Cerebellar nuclear complex (tissue), 1 donor: Measurements from ENCODE around the gene TP63.
"Not testable (repeated sequence)": the region's sequence is repeated elsewhere in the genome, so short reads cannot be mapped to it uniquely, and the experiment has no call there.

Source experiments
- DNase-seq, 2 experiments: peaks; one replicate each; lab custom pipeline; 2025; lab: John Stamatoyannopoulos, UW

TP63 gene

DNA sequence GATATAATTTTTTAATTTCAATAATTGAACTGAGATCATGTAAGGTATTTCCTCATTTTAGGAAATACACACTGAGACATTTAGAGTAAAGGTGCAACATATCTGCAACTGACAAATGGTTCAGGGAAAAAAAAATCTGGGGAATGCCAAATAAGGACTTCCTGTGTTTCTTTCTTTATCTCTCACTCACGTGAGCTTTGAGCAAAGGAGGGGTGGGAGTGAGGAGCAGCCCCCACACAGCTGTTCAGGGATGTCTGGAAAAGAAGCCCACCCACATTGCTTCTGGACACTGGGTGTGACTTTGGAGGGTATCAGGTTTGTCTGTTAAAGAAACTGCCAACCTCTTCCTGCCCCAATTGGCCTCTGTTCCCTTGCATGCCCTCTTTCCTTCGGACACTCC is 5.6 kb upstream of the TP63 start:
- DNase-seq: no peak

DNA sequence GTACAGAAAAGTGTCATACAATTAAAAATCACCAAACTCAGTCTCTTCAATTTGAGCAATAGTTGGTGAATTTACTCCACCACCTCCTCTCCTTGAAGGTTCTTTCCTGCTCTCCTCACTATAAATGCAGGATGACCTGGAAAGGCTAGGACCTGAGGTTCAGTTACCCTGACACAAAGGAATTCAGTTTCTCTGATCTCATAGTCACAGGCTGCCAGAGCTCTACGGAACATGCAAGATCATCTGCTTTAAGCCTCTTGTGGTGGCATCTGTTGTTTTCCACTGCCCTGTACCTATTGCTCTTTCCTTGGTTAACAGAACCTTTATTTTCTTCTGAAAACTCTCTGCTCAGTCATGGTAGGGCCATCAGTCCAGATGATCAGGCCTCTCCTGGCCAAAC is 4.9 kb upstream of the TP63 start:
- no peak for DNase-seq

DNA sequence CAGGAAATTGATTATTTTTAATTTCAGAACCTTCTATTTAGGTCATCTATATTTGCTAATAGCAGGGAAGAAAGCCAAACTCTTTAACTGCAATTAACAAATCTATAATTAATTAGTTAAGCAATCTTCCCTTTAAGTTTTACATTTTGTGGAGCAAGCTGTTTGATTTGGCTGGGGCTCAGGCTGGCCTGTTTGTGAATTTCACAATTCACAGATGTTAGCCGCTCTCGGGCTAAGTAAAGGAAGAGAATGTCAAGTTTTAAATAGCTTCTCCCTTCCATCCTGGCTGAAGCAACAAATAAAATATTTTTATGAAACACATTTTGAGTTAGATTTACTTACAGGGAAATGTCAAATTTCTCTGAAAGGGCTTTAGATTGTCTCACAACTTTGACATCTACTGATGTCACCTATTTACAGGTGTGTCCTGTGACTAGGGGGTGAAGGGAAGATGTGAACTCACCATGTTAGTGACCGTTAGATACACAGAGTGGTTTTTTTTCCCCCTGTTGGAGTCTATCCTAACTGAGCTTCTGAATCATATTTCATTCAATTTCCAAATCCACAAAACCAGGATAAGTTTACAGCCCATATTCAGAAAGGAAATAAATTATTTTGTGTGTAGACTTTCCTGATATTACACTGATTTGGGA is 1.3 kb upstream of the TP63 start:
- no peak for DNase-seq

DNA sequence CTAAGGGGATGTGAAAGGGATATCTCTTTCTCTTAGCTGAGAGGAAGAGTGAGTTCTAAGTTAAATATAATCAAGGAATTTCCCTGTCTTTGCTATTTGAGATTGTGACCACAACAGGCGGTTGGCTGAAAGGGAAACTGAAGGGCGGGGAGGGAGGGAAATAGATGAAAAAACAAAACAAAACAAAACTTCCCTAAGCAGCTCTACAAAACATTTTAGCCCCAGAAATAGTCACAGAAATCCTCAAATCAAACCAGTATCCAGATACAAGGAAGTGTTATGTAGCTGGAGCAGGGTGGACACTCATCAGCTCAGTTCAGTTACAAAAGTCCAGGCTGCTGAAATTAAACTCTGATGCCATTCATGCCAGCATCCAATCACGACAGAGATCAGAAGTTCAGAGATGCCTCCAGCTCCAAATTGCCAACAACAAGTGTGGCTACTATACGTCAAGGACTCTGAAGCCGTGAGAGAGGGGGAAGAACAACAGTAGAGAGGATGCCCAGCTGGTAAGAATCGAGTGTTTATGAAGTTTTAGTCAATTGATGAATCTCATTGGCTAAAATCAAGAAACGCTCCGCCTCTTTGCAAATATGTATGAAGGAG is 319 bp upstream of the TP63 start:
- no peak for DNase-seq

DNA sequence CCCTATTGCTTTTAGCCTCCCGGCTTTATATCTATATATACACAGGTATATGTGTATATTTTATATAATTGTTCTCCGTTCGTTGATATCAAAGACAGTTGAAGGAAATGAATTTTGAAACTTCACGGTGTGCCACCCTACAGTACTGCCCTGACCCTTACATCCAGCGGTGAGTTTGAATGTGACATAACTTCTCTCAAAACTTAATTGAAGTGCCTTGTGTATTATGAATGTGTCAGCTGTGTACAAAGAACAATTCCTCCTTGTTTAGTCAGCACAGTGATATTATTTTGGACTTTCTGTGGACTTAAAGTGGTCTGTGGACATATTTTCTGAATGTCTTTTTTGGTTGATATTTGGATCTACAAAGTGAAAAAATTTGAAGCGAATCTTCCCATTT is 220 bp downstream of the TP63 start:
- no peak for DNase-seq

DNA sequence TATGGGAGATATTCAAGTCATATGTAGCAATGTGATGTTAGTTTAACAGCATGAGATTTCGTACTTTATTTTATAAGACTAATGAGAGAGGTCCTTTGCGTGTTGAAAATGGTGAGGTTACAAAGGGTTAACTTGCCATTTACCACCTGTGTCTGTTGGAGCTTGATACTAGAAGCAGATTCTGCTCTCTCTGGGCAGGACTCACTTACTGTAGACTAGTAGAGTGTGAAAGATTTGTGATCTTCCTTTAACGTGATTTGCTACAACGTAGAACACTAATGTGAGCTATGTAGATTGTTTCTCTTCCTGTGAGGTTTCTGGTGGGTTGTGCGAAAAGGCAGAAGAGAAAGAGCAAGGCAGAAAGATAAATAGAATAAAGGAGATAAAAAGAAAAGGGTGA is 1.1 kb downstream of the TP63 start:
- no peak for DNase-seq

DNA sequence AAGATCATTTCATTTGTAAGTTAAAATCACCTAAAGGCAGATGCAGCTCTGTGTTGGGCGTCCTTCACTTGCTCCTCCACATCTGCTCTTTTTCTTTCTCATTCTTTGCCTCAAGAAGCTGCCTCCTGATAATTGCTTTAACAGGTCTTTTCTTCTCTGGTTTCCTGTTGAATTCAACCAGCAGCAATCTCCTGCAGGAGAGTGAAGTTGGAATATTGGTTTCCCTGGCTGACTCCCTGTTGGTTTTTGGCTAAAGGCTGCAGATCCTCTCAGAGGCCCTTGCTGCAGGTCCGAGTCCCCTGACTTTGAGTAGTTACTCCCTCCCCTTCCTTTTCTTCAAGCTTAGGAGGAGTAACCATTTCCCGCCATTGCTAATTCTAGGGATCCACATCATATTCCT is 4.2 kb downstream of the TP63 start:
- no peak for DNase-seq

DNA sequence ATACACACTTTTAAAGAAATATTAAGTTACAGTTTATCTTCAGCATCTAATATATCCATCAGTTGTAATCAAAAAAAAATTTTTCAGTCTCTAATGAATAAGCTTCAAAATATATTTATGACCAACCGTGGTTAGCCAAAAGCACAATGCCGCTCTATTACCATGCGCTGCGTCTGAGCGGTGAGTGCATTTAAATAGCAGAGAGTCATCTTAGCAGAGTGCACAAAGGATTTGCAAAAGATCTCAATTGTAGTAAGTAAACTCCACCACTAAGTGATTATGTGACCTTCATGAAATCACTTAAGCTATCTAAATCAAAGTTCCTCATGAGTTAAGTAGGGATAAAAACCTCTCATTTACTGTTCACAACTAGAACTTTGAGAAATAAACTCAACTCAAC is 4.9 kb downstream of the TP63 start:
- DNase-seq: no peak

DNA sequence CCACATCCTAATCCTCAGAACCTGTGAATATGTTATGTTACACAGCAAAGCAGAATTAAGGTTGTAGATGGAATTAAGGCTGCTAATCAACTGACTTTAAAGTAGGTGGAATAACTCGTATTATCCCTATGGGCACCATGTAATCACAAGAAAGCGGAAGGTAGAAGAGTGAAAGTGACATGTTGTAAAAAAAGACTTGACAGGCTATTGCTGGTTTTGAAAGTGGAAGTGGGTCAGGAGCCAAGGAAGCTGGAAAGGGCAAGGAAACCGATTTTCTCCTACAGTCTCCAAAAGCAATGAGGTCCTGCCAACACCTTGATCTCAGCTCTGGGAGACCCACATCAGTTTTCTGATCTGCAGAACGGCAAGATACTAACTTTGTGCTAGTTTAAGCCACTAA is 6.6 kb downstream of the TP63 start:
- no peak for DNase-seq

DNA sequence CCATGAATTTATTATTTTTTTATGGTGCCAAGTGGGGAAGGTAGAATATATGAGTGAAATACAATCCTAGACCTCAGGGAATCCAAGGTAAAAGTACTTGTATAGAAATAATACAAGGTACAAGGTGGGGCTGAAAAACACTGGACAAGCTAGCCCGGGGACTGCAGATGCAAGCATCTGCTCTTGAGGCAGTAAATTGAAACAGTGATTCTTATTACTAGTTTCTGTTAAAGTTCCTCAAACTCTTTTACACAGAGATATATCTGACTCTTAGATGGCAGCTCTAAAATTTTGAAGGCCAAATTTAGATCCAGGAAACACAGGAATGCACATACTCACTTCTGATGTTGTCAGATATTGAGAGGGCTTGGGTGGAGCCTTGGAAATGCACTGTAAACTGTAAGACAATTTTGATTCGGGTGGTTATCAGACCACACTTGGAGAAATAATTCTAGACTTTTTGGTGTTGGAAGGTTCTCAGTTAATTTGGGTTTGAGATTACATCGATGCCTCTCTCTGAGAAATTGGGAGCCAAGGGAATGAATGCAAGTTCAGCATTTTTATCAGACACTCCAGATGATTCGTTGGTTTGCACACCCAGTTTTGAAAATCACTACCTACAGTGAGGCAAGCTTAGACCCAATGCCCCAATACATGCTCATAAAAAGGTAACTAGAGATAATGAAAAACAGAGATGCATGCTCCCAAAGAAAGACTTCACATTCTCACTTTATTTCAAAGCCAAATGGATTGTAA is 7.3 kb downstream of the TP63 start:
- no peak for DNase-seq

DNA sequence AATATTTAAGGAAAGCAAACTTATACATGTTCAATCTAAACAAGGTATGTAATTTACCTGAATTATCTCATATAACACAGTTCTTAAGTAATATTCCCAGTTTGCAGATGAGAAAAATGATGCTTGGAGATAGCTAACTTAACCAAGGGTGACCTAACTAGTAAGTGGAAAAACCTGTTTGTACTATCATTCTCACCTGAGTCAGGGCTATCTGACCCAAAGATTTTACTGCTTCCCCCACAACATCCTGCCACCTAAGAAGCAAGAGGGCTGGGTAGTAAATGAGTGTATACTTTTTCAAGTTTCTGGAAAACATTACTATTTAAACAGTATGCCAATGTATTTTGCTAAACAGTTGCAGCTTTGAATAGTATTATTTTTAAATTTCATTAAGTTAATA is 10.6 kb downstream of the TP63 start:
- no peak for DNase-seq

DNA sequence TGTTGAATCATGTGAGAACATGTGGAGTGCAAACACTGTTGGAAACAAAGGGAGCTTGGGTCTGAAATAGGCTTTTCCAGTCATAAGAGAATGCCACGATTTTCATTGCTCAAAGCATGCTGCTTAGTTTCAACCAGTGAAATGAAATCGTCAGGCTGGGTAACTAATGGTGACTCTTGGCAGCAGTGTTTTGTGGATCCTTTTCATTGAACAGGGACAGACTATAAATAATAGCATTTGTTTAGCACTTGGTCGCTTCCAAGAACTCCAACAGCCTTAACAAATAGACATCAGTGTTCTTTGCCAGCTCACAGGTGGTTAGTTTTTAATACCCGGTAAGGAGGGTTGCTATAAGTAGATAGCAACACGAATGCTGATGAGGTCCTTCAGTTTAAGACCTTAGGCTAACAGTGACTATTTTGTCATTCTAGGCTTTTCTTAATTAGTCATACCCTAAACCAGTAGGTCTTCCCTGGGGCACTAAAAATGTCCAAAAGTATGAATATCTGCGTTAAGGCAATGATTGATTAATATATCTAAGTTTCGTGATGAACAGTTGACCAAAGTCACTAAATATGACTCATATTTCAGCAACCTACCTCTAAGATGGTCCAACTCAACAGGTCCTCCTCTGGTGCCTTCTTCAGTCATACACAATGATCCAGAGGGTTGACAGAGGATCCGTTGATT is 15.8 kb downstream of the TP63 start:
- DNase-seq: no peak

DNA sequence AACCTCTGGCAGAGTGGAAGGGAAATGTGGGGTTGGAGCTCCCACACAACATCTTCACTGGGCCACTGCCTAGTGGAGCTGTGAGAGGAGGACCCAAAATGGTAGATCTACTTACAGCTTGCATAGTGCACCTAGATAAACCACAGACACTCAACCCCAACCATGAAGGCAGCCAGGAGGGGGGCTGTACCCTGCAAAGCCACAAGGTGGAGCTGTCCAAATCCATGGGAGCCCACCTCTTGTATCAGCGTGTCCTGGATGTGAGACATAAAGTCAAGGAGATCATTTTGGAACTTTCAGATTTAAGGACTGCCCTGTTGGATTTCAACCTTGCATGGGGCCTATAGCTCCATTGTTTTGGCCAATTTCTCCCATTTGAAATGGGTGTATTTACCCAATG is 20.9 kb downstream of the TP63 start:
- no peak for DNase-seq

DNA sequence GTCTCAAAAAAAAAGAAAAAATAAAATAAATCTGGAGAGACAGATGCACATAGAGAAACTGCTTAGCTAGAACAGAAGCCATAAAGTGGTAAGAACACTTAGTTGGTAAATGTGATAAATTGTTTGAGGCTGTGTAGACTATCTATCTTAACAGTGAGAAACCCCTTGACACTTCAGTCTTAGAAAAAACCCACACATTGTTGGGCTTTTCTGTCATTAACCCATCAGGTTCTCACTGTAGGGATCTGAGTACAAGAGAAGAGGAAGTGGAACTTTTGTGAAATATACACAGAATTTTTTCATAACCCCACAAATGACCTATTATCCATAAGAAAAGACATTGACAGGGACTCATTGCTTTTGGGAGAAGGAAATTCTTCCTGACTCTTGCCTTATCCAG is 24.4 kb downstream of the TP63 start:
- DNase-seq: no peak

DNA sequence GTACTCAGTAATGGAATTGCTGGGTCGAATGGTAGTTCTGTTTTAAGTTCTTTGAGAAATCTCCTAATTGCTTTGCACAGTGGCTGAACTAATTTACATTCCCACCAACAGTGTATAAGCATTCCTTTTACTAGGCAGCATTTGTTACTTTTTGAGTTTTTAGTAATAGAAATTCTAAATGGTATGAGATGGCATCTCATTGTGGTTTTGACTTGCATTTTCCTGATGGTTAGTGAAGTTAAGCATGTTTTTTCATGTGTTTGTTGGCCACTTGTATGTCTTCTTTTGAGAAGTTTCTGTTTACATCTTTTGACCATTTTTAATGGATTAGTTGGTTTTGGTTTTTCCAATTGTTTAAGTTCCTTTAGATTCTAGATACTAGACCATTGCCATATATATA is 28.4 kb downstream of the TP63 start:
- no peak for DNase-seq

DNA sequence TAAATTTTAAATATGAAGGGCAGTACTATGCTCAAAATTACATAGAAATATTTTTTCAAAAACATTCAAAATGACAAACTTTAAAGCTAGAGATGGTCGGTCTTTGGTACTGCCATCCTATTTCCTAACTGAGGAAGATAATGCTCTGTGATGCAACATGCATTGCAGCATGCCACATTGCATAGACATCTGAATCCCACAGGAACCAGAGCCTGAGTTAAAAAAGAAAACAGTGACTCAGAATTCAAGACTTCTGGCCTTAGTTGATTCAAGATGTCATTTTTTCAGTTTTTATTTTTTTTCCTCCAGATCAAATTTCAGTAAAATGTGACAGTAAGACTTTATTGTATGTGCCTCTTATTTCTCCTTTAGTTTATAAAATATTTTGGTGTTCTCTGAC is 33.1 kb downstream of the TP63 start:
- no peak for DNase-seq

DNA sequence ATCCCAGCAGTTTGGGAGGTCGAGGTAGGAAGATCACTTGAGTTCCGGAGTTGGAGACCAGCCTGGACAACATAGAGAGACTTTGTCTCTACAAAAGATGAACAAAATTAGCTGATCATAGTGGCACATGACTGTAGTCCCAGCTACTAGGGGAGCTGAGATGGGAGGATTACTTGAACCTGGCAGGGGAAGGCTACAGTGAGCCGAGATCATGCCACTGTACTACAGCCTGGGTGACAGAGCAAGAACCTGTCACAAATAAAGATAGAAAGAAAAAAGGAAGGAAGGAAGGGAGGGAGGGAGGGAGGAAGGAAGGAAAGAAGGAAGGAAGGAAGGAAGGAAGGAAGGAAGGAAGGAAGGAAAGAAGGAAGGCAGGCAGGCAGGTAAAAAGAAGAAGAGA is 41.2 kb downstream of the TP63 start:
- not testable (repeated sequence) for DNase-seq

DNA sequence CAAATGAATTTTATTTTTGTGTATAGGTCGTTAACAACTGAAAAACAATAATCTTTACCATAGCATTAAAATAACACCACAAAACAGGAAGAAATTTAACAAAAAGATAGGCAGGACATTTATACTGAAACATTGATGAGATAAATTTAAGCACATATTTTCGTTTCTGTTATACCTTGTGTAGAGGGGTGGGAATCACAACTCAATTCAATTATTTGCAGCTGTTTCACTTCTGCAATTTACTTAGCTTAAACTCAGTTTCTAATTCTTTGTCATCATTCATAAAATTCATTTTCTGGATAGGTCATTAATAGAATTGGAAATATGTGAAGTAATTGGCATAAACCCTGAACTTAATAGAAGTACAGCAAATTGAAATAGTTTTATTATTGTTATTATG is 42.3 kb downstream of the TP63 start:
- no peak for DNase-seq

DNA sequence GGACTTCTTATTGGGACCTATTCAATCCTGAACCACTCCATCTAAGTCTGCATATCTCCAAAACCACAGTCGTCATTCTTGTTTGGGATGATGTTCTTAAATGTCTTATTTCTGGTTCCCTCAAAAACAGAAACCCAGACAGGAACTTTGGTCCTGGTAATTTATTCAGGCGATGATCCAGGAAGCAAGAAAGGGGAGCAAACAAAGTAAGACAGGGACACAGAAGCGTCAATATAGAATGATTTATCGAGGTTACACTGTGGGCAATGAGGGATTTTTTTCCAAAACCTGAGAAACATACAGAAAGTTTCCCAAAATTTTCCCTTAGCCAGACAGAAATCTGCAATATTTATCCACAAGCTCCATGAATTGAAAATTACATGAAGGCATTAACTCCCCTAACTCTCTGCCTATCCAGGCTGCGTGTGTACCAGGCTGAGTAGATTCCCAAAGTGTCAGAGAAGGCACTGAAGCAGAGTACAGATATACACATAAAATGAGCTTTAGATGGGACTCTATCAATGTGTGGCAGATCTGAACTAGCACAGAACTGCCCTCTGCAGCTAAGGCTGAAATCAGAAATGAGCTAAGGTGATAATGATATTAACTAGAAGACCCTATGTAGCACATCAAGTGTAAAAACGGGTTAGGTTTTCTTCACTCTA is 43.2 kb downstream of the TP63 start:
- no peak for DNase-seq

DNA sequence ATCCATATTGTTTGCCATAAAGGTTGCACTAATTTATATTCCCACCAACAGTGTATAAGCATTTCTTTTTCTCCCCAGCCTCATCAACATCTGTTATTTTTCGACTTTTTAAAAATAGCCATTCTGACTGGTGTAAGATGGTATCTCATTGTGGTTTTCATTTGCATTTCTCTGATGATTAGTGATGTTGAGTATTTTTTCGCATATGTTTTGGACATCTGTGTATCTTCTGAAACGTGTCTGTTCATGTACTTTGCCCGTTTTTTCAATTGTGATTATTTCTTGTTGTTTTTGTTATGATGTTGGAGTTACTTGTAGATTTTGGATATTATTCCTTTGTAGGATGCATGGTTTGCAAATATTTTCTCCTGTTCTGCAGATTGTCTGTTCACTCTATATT is 46.5 kb downstream of the TP63 start:
- DNase-seq: no peak

DNA sequence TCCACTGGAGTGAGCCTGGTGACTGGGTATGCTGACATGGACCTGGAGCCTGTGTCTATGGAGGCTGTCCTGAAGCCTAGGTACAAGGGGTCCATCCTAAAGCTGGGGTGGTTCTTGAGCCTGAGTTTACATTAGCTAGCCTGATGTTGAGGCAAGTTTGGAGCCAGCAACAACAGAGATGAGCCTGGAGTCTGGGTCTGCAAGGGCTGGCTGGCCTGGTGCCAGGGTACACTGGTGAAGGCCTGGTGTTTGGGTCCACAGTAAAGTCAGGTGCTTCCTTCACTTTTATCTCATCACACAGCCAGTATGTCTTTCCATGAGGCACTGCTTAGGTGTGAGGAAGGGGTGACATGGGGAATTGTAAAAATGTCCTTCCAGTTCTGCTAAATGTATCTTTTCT is 49.5 kb downstream of the TP63 start:
- no peak for DNase-seq

DNA sequence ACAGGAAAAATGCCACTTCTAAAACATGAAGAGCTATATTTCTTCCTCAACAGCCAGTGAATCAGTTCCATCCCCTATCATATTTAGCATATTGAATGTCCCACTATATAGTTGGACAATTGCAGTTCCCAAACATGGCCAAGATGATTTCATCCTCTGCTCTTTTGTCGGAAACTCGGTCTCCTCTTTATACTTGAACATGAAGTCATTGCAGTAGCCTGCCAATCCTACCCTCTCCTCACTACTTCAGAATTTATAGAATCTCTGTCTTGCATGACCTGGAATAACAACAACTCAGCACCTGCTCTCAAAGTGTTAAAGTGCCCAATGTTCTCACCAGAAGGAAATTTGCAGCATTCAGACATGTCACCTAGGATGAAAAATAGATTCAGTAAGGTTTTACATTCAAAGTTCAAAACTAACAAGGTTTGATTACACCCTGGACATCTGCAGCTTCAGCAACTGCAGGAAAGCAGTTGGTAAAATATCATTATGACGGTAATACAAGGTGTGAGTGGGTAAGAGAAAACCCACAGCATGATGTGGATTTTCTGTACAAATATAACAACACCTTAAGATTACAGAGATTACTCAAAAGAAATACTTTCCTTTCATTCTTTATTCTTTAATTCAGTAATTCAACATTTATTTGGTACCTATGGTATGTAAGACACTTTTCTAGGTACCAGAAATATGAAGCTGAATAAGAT is 52.5 kb downstream of the TP63 start:
- DNase-seq: no peak
